ENCODE results near the gene PLK1.

DNA sequence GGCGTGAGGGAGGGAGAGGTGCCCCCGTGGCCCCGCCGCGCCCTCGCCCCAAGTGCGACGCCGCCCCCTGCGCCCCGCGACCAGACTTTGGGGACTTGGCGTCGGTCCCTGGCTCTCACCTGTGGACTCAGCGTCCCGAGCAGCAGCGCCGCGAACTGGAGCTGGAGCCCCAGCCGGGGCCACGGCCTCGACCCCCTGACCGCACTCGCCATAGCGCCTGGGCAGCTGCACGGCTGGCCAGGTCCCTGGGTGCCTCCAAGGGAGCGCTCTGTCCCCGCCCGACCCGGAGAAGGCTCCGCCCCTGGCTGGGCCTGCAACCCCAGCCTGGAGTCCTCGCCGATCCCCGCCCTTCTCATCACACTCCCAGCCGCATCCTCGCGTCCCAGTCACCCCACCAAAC, 34.3 kb downstream of the PLK1 start, which contains the start of gene ERN2:
- TF ChIP-seq, protein P1, sequence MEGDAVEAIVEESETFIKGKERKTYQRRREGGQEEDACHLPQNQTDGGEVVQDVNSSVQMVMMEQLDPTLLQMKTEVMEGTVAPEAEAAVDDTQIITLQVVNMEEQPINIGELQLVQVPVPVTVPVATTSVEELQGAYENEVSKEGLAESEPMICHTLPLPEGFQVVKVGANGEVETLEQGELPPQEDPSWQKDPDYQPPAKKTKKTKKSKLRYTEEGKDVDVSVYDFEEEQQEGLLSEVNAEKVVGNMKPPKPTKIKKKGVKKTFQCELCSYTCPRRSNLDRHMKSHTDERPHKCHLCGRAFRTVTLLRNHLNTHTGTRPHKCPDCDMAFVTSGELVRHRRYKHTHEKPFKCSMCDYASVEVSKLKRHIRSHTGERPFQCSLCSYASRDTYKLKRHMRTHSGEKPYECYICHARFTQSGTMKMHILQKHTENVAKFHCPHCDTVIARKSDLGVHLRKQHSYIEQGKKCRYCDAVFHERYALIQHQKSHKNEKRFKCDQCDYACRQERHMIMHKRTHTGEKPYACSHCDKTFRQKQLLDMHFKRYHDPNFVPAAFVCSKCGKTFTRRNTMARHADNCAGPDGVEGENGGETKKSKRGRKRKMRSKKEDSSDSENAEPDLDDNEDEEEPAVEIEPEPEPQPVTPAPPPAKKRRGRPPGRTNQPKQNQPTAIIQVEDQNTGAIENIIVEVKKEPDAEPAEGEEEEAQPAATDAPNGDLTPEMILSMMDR (IDR thresholded peaks at IDR 0.05): no peak
- TF ChIP-seq ZFX (IDR thresholded peaks at IDR 0.05; ENCODE audit: borderline replicate concordance): no peak
